ENCODE data around the gene ZFP90.

DNA sequence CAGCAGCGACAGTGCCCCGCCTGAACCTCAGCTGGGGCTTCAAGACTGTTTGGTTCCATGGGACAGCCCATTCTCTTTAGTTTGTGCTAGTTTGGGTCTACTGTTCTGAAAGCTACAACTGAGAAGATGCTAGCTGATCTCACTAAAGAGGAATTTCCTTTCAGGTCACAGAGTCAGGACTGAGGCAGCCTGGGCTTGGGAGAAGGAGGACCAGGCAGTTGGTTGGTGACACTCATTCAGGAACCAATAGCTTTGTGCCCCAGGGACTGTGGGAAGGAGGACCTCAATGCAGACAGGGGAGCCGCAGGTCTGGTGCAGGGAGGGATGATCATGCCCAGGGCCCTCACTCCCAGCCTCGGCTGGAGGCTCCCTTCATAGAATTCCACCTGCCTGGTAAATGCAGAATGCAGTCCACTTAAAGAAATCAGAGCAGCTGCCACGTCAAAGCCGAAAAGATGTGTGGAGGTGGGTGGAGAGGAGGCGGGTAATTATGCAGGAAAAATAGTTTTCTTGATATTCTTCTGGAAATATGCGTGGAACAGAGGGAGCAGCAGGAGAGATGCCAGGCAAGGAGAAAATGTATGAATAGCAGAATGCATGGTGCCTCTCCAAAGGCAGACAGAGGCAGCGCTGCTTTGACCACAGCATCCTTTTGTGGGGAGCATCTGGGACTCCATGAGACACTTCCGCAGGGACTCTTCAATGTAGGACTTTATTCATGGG lies 32.6 kb upstream of the ZFP90 start:
- TF ChIP-seq POLR2AphosphoS5 (IDR thresholded peaks at IDR 0.05; ENCODE audit: borderline replicate concordance, low read depth, low read length) (no peak), EZH2 (IDR thresholded peaks at IDR 0.05) (no peak), FOXP2 (optimal IDR thresholded peaks at IDR 0.05; ENCODE audit: control extremely low read depth, extremely low read length, insufficient read depth) (no peak)
